ENCODE measurements around the gene TNFAIP6. TPM values are rescaled to one million over a fixed set of nuclear protein-coding genes. Genes with fewer than 3 reads are reported as not detected.

Gene TNFAIP6
- total and polyA plus RNA-seq, 2 experiments from 2014 or later: 4.5 to 10.2 TPM

GRCh38 chr2:151361674-151362370 lies 4.4 kb downstream of the TNFAIP6 start:
- DNase-seq: peak; percentile 73
- 0 out of 2 replicates have a peak overlapping the region, but pooled peaks have one; percentile 18 for H3K9ac ChIP-seq

GRCh38 chr2:151363709-151364108 lies 6.3 kb downstream of the TNFAIP6 start:
- Histone ChIP-seq H3K9me2 (ENCODE audit: insufficient read depth) (no peaks in the 10 kb centered on the region), H3K9ac (no peak overlapping the region), H3K4me3 (no peak overlapping the region), H3K36me3 (ENCODE audit: low read depth) (no peaks in the 10 kb centered on the region), H3K79me2 (ENCODE audit: insufficient read depth) (peaks cover 9% of the 10 kb centered on the region), H3K27me3 (replicated peaks; ENCODE audit: insufficient read depth) (no peaks in the 10 kb centered on the region), H4K20me1 (ENCODE audit: insufficient read depth) (no peaks in the 10 kb centered on the region), H3K9me3 (ENCODE audit: low read depth) (no peaks in the 10 kb centered on the region), H3K4me1 (ENCODE audit: insufficient read depth) (peaks cover 11% of the 10 kb centered on the region), H2AFZ (no peak overlapping the region), H3F3A (ENCODE audit: insufficient read depth) (no peaks in the 10 kb centered on the region; the same call in 1 of the 2 replicates), H3K4me2 (ENCODE audit: unreplicated experiment) (no peak overlapping the region), H3K27ac (no peak overlapping the region)
- in situ Hi-C loops (cut with MboI): no loop called here
- DNase-seq: no peak
- WGBS, 2 experiments (ENCODE audit: low coverage in 1 of 2, low lambda C conversion rate in 2 of 2, missing lambda C conversion rate in 2 of 2): 68 to 70% methylated on average over 8 of the region's 8 CpGs
- no peak for TF ChIP-seq EZH2phosphoT487 (IDR thresholded peaks at IDR 0.05; ENCODE audit: insufficient read depth, low read depth)
- TF ChIP-seq EZH2 (IDR thresholded peaks at IDR 0.05; ENCODE audit: insufficient read depth, poor library complexity, severe bottlenecking): no peak

More at GRCh38 chr2:151361674-151362370, 4.4 kb downstream of the TNFAIP6 start:
- no peak for TF ChIP-seq EZH2 (IDR thresholded peaks at IDR 0.05; ENCODE audit: insufficient read depth, poor library complexity, severe bottlenecking)
- no peak for TF ChIP-seq EZH2phosphoT487 (IDR thresholded peaks at IDR 0.05; ENCODE audit: insufficient read depth, low read depth)
- peaks cover 15% of the 10 kb centered on the region for H3K79me2 ChIP-seq (ENCODE audit: insufficient read depth)
- 68% methylated on average over 3 of the region's 3 CpGs for WGBS, 2 experiments (ENCODE audit: low coverage in 1 of 2, low lambda C conversion rate in 2 of 2, missing lambda C conversion rate in 2 of 2)
- H3F3A ChIP-seq (ENCODE audit: insufficient read depth): peaks cover 9% of the 10 kb centered on the region; the same call in 1 of the 2 replicates
- peaks cover 27% of the 10 kb centered on the region for H3K4me1 ChIP-seq (ENCODE audit: insufficient read depth)
- in situ Hi-C loops (cut with MboI): no loop called here
- H2AFZ ChIP-seq: peak overlapping the region; percentile 31
- H3K36me3 ChIP-seq (ENCODE audit: low read depth): no peaks in the 10 kb centered on the region
- no peak overlapping the region for H3K4me3 ChIP-seq
- no peaks in the 10 kb centered on the region for H3K9me3 ChIP-seq (ENCODE audit: low read depth)
- H3K27ac ChIP-seq: peak overlapping the region; percentile 57
- peak overlapping the region; percentile 28 for H3K4me2 ChIP-seq (ENCODE audit: unreplicated experiment)
- no peaks in the 10 kb centered on the region for H3K9me2 ChIP-seq (ENCODE audit: insufficient read depth)
- no peaks in the 10 kb centered on the region for H4K20me1 ChIP-seq (ENCODE audit: insufficient read depth)
- no peaks in the 10 kb centered on the region for H3K27me3 ChIP-seq (replicated peaks; ENCODE audit: insufficient read depth)

DNA sequence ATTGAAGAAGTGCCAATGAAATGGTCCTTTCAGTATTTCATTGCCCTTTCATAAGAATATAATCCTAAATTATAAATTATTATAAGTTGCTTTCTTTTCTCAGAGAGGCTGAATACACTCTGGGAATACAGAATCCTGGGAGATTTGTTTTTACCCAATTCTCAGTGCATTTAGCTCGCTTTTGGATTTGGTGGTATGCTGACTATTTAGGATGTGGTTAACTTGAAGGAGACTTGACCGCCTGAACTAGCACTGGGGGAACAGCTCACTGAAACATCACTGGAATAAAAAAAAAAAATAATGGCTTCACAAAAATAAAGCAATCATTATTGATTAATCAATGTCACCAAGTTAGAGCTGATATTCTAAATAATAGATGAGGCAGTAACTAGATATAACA lies 10.2 kb downstream of the TNFAIP6 start:
- no peak overlapping the region for H3K4me2 ChIP-seq (ENCODE audit: unreplicated experiment)
- WGBS, 2 experiments (ENCODE audit: low coverage in 1 of 2, low lambda C conversion rate in 2 of 2, missing lambda C conversion rate in 2 of 2): 97 to 98% methylated on average over 2 of the region's 2 CpGs
- TF ChIP-seq EZH2phosphoT487 (IDR thresholded peaks at IDR 0.05; ENCODE audit: insufficient read depth, low read depth): no peak
- no peak for TF ChIP-seq EZH2 (IDR thresholded peaks at IDR 0.05; ENCODE audit: insufficient read depth, poor library complexity, severe bottlenecking)

GRCh38 chr2:151374436-151374835 lies 17.0 kb downstream of the TNFAIP6 start:
- Histone ChIP-seq H3K79me2 (ENCODE audit: insufficient read depth) (no peaks in the 10 kb centered on the region), H3K36me3 (ENCODE audit: low read depth) (no peaks in the 10 kb centered on the region), H3K4me1 (ENCODE audit: insufficient read depth) (peaks cover 13% of the 10 kb centered on the region), H3K9ac (peak overlapping the region; percentile 12; the same call in 1 of the 2 replicates), H3K9me3 (ENCODE audit: low read depth) (no peaks in the 10 kb centered on the region), H3K27ac (peak overlapping the region; percentile 53), H4K20me1 (ENCODE audit: insufficient read depth) (no peaks in the 10 kb centered on the region), H3K27me3 (replicated peaks; ENCODE audit: insufficient read depth) (no peaks in the 10 kb centered on the region), H2AFZ (0 out of 2 replicates have a peak overlapping the region, but pooled peaks have one; percentile 8), H3K9me2 (ENCODE audit: insufficient read depth) (no peaks in the 10 kb centered on the region), H3F3A (ENCODE audit: insufficient read depth) (peaks cover 15% of the 10 kb centered on the region), H3K4me2 (ENCODE audit: unreplicated experiment) (peak overlapping the region; percentile 67), H3K4me3 (0 out of 2 replicates have a peak overlapping the region, but pooled peaks have one; percentile 5)
- in situ Hi-C loops (cut with MboI): no loop called here
- peak; percentile 87 for DNase-seq
- 8 to 10% methylated on average over 3 of the region's 3 CpGs for WGBS, 2 experiments (ENCODE audit: low coverage in 1 of 2, low lambda C conversion rate in 2 of 2, missing lambda C conversion rate in 2 of 2)
- TF ChIP-seq EZH2 (IDR thresholded peaks at IDR 0.05; ENCODE audit: insufficient read depth, poor library complexity, severe bottlenecking) (no peak), EZH2phosphoT487 (IDR thresholded peaks at IDR 0.05; ENCODE audit: insufficient read depth, low read depth) (no peak)

More for the DNA sequence above, 10.2 kb downstream of the TNFAIP6 start:
- H3K27me3 ChIP-seq (replicated peaks; ENCODE audit: insufficient read depth): no peaks in the 10 kb centered on the region
- in situ Hi-C loops (cut with MboI): no loop called here
- no peaks in the 10 kb centered on the region for H3K9me2 ChIP-seq (ENCODE audit: insufficient read depth)
- no peaks in the 10 kb centered on the region for H3K36me3 ChIP-seq (ENCODE audit: low read depth)
- no peak overlapping the region for H3K4me3 ChIP-seq
- DNase-seq: no peak
- no peak overlapping the region for H3K27ac ChIP-seq
- no peaks in the 10 kb centered on the region for H3K9me3 ChIP-seq (ENCODE audit: low read depth)
- no peaks in the 10 kb centered on the region for H4K20me1 ChIP-seq (ENCODE audit: insufficient read depth)
- no peaks in the 10 kb centered on the region for H3K4me1 ChIP-seq (ENCODE audit: insufficient read depth)
- no peaks in the 10 kb centered on the region for H3K79me2 ChIP-seq (ENCODE audit: insufficient read depth)
- H3K9ac ChIP-seq: no peak overlapping the region
- no peaks in the 10 kb centered on the region for H3F3A ChIP-seq (ENCODE audit: insufficient read depth)
- no peak overlapping the region for H2AFZ ChIP-seq

Data from GM23248 (cell line).